Breast epithelium (tissue), 4 donors: Measurements from ENCODE around the gene HMCN2. TPM values are rescaled to one million over a fixed set of nuclear protein-coding genes. Genes with fewer than 3 reads are reported as not detected.

ENCODE experiments used
- DNase-seq, 2 donors: peaks; one replicate each; pipeline ENCODE4 v3.0.0-alpha.2; 2019; ENCODE audit warnings: low spot score in 2 of 2
- H3K27ac ChIP-seq, 2 donors: fragments of 200-600 bp; sonication (generic) in 1 of 2; one replicate each; pipeline ENCODE4 v1.5.1; 2016 to 2019; ENCODE audit warnings: mild to moderate bottlenecking in 1 of 2
- H3K27me3 ChIP-seq, 2 donors: fragments of 200-600 bp; sonication (generic) in 1 of 2; one replicate each; pipeline versions ENCODE4 v1.5.1 to v1.6.0; 2017 to 2019; ENCODE audit warnings: control low read depth in 1 of 2, mild to moderate bottlenecking in 1 of 2
- H3K36me3 ChIP-seq: fragments of 200-600 bp; one replicate; pipeline ENCODE4 v1.5.1; 2019
- H3K4me1 ChIP-seq, 2 donors: fragments of 200-600 bp; sonication (generic); one replicate each; pipeline ENCODE4 v1.5.1; 2016 to 2019; ENCODE audit warnings: control low read depth in 1 of 2
- H3K4me3 ChIP-seq, 3 donors: fragments of 200-600 bp; sonication (generic); 1 replicate in 2 of 3; 2 replicates in 1 of 3; pipeline ENCODE4 v1.5.1; 2016 to 2019; ENCODE audit warnings: mild to moderate bottlenecking in 3 of 3, moderate library complexity in 2 of 3
- H3K9me3 ChIP-seq, 2 donors: fragments of 200-600 bp; sonication (generic) in 1 of 2; one replicate each; pipeline ENCODE4 v1.5.1; 2016 to 2019; ENCODE audit warnings: control low read depth in 1 of 2
- POLR2A ChIP-seq: fragments of 450-650 bp; IDR thresholded peaks from one replicate; pipeline ENCODE4 v1.6.1; 2016; ENCODE audit warnings: antibody characterized with exemption, mild to moderate bottlenecking, moderate library complexity
- POLR2AphosphoS5 ChIP-seq, 3 donors: sonication (generic); formaldehyde crosslinking; IDR thresholded peaks; one replicate each; pipeline ENCODE4 v1.6.1; 2017; ENCODE audit warnings: antibody characterized with exemption in 3 of 3
- intact Hi-C: fragments of 100-400 bp; cut with DNase I; formaldehyde crosslinking; loops from one replicate; pipeline ENCODE4 v1.15.1; 2023; ENCODE audit warnings: low total_unique reads
- total RNA-seq, 3 donors: library from RNA; depleted of rRNA; stranded (reverse); fragments of >200 nt; gene quantifications; one replicate each; pipeline ENCODE4 v1.1.0, GENCODE V29; 2016
- TF ChIP-seq, protein P1 (sequence below), 3 donors: fragments of 450-650 bp; IDR thresholded peaks; one replicate each; pipeline ENCODE4 v1.5.1; 2016 to 2017; ENCODE audit warnings: antibody characterized with exemption in 3 of 3, mild to moderate bottlenecking in 3 of 3, moderate library complexity in 3 of 3

Gene HMCN2
- total RNA-seq, 3 donors from 2014 or later, result 0.29 to 3.8 (median 0.98) TPM

DNA sequence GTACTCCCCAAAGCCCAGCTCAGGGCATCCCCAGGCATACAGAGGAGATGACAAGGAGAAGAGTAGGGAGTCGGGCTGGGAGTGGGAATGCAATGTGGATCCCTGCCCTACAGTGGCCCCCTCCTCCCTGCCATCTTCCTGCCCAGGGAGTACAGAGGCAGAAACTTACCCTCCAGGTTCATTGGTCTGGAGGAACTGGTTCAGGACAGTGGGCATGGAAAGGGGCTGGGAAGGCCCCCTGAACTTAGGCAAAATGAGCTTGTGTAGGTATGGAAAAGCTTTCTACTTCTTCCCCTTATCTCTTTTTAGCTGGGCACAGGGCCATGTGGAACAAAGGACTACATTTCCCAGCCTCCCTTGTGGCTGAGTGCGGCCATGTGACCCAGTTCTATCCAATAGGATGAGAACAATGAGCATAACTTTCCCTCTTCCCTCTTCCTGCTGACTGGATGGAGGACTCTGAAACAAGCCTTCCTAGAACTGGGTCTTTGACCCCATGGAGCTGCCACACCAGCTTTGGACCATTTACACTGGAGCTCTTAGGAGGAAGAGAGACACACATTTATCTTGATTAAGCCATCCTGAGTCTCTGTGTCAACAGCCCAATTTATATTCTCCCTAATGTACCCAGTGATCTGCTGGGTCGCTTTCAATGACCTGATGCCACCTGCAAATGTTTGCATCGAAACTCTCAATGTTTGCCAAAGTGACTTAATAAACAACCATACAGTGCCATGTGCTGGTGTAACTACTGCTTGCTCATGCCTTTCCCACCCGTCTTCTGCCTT is 25.0 kb upstream of the HMCN2 start:
- no peaks in the 10 kb centered on the region for H3K4me1 ChIP-seq
- H3K4me3 ChIP-seq, result no peak overlapping the region
- TF ChIP-seq POLR2A (no peak), POLR2AphosphoS5 (IDR thresholded peaks at IDR 0.05) (no peak)
- TF ChIP-seq, protein P1, sequence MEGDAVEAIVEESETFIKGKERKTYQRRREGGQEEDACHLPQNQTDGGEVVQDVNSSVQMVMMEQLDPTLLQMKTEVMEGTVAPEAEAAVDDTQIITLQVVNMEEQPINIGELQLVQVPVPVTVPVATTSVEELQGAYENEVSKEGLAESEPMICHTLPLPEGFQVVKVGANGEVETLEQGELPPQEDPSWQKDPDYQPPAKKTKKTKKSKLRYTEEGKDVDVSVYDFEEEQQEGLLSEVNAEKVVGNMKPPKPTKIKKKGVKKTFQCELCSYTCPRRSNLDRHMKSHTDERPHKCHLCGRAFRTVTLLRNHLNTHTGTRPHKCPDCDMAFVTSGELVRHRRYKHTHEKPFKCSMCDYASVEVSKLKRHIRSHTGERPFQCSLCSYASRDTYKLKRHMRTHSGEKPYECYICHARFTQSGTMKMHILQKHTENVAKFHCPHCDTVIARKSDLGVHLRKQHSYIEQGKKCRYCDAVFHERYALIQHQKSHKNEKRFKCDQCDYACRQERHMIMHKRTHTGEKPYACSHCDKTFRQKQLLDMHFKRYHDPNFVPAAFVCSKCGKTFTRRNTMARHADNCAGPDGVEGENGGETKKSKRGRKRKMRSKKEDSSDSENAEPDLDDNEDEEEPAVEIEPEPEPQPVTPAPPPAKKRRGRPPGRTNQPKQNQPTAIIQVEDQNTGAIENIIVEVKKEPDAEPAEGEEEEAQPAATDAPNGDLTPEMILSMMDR (IDR thresholded peaks at IDR 0.05), result no peak
- H3K36me3 ChIP-seq, result no peaks in the 10 kb centered on the region
- H3K27me3 ChIP-seq, result no peaks in the 10 kb centered on the region
- intact Hi-C loops, result no loop called here
- H3K27ac ChIP-seq, result no peak overlapping the region
- no peaks in the 10 kb centered on the region for H3K9me3 ChIP-seq
- DNase-seq, result peak in 1 of 2 donors; percentile 30

DNA sequence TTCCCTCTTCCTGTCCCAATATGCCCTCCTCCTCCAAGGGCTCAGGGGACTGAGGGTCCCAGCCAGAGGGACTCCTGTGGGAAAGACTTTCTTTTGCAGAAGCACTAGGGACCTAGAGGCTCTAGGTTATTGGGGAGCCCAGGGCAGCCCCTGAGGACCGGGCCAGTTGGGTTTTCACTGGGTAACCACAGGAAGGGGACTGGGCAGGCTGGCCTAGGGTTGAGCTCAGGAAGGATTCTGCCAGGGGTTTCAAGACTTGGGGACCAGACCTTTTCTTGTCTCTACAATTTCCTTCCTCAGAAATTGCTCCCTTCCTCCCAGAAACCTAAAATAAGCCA is 24.4 kb upstream of the HMCN2 start:
- Histone ChIP-seq H3K9me3 (no peaks in the 10 kb centered on the region), H3K36me3 (no peaks in the 10 kb centered on the region), H3K27me3 (no peaks in the 10 kb centered on the region), H3K4me1 (no peaks in the 10 kb centered on the region), H3K4me3 (no peak overlapping the region), H3K27ac (no peak overlapping the region)
- DNase-seq, result no peak
- intact Hi-C loops, result no loop called here
- TF ChIP-seq POLR2A (no peak), POLR2AphosphoS5 (IDR thresholded peaks at IDR 0.05) (no peak)
- TF ChIP-seq, protein P1 (IDR thresholded peaks at IDR 0.05), result no peak

DNA sequence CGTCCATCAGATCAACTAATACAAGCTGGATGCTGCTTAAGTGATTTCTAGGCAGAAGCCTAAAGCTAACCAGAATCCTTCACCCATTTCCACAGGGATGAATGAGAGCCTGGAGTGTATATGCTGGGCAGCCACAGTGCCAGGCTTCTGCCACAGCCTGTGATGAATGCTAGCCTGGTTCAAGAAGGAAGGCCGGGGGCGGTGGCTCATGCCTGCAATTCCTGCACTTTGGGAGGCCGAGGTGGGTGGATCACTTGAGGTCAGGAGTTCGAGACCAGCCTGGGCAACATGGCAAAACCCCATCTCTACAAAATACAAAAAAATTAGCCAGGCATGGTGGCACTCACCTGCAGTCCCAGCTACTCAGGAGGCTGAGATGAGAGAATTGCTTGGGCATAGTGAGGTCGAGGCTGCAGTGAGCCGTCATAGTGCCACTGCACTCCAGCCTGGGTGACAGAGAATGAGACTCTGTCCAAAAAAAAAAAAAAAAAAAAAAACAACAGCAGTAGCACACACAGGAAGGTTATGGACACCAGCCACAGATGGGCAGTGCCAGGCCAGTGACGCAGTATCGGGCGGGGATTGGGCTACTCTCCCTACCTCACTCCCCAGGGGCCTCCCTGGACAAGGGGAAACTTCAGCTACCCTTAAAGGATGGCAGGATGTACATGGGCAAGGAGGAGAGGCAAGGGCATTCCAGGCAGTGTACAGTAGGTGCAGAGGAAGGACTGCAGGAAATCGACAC is 23.1 kb upstream of the HMCN2 start:
- no peaks in the 10 kb centered on the region for H3K4me1 ChIP-seq
- H3K27ac ChIP-seq, result no peak overlapping the region
- TF ChIP-seq, protein P1 (IDR thresholded peaks at IDR 0.05), result no peak
- no peak for TF ChIP-seq POLR2AphosphoS5 (IDR thresholded peaks at IDR 0.05)
- TF ChIP-seq POLR2A, result no peak
- no peaks in the 10 kb centered on the region for H3K9me3 ChIP-seq
- DNase-seq, result no peak
- intact Hi-C loops, result no loop called here
- peak overlapping the region in 1 of 3 donors; percentile 46 for H3K4me3 ChIP-seq
- H3K36me3 ChIP-seq, result no peaks in the 10 kb centered on the region
- no peaks in the 10 kb centered on the region for H3K27me3 ChIP-seq

DNA sequence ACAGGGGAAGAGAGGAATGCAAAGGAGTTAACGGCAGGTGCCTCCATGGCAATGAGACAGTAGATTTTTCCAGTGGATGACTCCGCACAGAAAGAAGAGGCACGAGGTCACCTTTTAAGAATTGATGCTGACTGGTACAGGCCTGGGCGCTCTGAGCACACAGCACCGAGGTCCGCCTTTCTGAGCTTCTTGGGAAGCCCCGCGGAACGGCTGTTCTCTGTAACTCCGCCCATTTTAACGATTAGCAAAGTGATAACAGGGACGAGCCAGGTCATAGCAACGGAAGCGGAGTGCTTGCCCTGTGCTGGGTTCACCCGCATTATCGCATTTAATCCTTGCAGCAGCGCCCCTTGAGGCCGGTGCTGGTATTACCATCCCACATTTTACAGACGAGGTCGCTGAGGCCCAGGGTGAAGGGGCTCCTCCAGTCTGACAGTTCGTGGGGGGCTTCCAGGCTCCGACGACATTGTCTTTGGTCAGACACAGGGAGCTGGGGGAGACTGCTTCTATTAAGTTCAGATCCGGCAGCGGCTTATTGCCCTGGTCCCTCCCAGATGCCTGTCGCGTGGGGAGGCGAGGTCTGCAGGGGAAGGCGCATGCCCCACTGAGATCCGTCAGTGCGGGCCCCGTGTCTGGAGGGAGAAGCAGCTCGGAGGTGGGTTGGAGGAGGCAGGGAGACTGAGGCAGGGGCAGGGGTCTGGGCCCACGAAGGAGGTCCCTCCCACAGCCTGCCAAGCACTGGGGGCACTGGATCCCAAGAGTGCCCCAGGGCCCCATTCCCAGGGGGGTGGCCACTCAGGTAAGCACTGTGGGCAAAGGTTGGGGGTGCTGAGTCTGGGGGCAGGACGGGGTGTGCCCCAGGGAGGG is 22.3 kb upstream of the HMCN2 start:
- H3K4me3 ChIP-seq, result peak overlapping the region in 1 of 3 donors; percentile 46

More for the DNA sequence above, 22.3 kb upstream of the HMCN2 start:
- Histone ChIP-seq H3K4me1 (no peaks in the 10 kb centered on the region), H3K36me3 (no peaks in the 10 kb centered on the region), H3K27ac (no peak overlapping the region), H3K9me3 (no peaks in the 10 kb centered on the region), H3K27me3 (no peaks in the 10 kb centered on the region)
- intact Hi-C loops, result no loop called here
- peak; percentile 41 to 76 for DNase-seq
- TF ChIP-seq POLR2A, result no peak
- TF ChIP-seq, protein P1 (IDR thresholded peaks at IDR 0.05), result peak; percentile 85 to 98 (median 92)
